MG63 (cell line): ENCODE measurements around the gene PRDM9. TPM values are rescaled to one million over a fixed set of nuclear protein-coding genes. Genes with fewer than 3 reads are reported as not detected.
"Not testable (repeated sequence)": the region's sequence is repeated elsewhere in the genome, so short reads cannot be mapped to it uniquely, and the experiment has no call there.

Experiments
- DNase-seq: peaks from one replicate; pipeline ENCODE4 v3.0.0-alpha.2; 2020
- H3K27me3 ChIP-seq: fragments of 250-450 bp; sonication (Bioruptor Pico); 2 replicates; pipeline ENCODE4 v1.5.1; 2020; ENCODE audit warnings: mild to moderate bottlenecking, moderate library complexity
- H3K36me3 ChIP-seq: fragments of 250-450 bp; sonication (Bioruptor Pico); 2 replicates; pipeline ENCODE4 v1.5.1; 2020; ENCODE audit warnings: mild to moderate bottlenecking, moderate library complexity
- H3K4me3 ChIP-seq: fragments of 250-450 bp; sonication (Bioruptor Pico); 2 replicates; pipeline ENCODE4 v1.5.1; 2020; ENCODE audit warnings: mild to moderate bottlenecking, moderate library complexity
- H3K9me3 ChIP-seq: fragments of 250-450 bp; sonication (Bioruptor Pico); 2 replicates; pipeline ENCODE4 v1.5.1; 2020; ENCODE audit warnings: mild to moderate bottlenecking, moderate library complexity
- total RNA-seq: library from RNA; depleted of rRNA; stranded (reverse); fragments of >200 nt; shearing (Covaris generic); gene quantifications from 2 replicates; pipeline ENCODE4 v1.2.3, GENCODE V29; 2014; ENCODE audit warnings: low replicate concordance

PRDM9 gene
- total RNA-seq, 1 experiment from 2014 or later: not detected

GRCh38 chr5:23522553-23522952 is 15.1 kb downstream of the PRDM9 start:
- H3K4me3 ChIP-seq: no peak overlapping the region

DNA sequence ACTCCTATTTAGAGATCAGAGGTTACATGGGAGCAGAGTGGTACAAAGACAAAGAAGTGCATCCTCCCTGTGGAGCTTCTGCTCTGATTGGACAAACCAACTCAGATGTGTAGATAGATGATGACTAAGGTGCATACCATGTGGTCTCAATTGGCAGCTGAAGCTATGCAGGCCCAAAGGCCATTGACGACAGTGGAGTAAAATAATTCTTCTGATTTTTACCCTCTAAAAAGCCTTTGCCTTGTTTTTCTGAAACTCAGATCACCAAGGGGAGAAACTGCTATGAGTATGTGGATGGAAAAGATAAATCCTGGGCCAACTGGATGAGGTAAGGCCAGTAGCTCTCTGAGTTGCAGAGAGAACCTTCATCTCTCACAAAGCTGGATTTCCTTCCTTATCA is 15.6 kb downstream of the PRDM9 start:
- H3K36me3 ChIP-seq: no peaks in the 10 kb centered on the region
- no peak overlapping the region for H3K4me3 ChIP-seq
- no peaks in the 10 kb centered on the region for H3K9me3 ChIP-seq
- no peaks in the 10 kb centered on the region for H3K27me3 ChIP-seq
- DNase-seq: no peak

More at GRCh38 chr5:23522553-23522952, 15.1 kb downstream of the PRDM9 start:
- H3K36me3 ChIP-seq: no peaks in the 10 kb centered on the region
- no peaks in the 10 kb centered on the region for H3K27me3 ChIP-seq
- H3K9me3 ChIP-seq: no peaks in the 10 kb centered on the region
- no peak for DNase-seq

GRCh38 chr5:23523998-23524397 is 16.6 kb downstream of the PRDM9 start:
- Histone ChIP-seq H3K36me3 (no peaks in the 10 kb centered on the region), H3K9me3 (no peaks in the 10 kb centered on the region), H3K27me3 (no peaks in the 10 kb centered on the region), H3K4me3 (no peak overlapping the region)
- no peak for DNase-seq

- Histone ChIP-seq H3K9me3 (no peaks in the 10 kb centered on the region), H3K27me3 (no peaks in the 10 kb centered on the region), H3K4me3 (no peak overlapping the region), H3K36me3 (no peaks in the 10 kb centered on the region)
- no peak for DNase-seq
Observed at GRCh38 chr5:23525751-23526150, 18.3 kb downstream of the PRDM9 start.

DNA sequence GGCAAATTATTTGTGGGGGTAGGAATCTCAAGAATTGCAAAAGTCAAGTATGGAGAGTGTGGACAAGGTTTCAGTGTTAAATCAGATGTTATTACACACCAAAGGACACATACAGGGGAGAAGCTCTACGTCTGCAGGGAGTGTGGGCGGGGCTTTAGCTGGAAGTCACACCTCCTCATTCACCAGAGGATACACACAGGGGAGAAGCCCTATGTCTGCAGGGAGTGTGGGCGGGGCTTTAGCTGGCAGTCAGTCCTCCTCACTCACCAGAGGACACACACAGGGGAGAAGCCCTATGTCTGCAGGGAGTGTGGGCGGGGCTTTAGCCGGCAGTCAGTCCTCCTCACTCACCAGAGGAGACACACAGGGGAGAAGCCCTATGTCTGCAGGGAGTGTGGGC is 19.2 kb downstream of the PRDM9 start:
- H3K9me3 ChIP-seq, DNase-seq, H3K4me3 ChIP-seq, H3K36me3 ChIP-seq, H3K27me3 ChIP-seq: not testable (repeated sequence)

DNA sequence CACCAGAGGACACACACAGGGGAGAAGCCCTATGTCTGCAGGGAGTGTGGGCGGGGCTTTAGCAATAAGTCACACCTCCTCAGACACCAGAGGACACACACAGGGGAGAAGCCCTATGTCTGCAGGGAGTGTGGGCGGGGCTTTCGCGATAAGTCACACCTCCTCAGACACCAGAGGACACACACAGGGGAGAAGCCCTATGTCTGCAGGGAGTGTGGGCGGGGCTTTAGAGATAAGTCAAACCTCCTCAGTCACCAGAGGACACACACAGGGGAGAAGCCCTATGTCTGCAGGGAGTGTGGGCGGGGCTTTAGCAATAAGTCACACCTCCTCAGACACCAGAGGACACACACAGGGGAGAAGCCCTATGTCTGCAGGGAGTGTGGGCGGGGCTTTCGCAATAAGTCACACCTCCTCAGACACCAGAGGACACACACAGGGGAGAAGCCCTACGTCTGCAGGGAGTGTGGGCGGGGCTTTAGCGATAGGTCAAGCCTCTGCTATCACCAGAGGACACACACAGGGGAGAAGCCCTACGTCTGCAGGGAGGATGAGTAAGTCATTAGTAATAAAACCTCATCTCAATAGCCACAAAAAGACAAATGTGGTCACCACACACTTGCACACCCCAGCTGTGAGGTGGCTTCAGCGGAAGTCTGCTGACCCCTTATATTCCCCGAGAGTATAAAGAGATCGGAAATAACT is 20.0 kb downstream of the PRDM9 start:
- DNase-seq, H3K9me3 ChIP-seq, H3K36me3 ChIP-seq, H3K4me3 ChIP-seq, H3K27me3 ChIP-seq: not testable (repeated sequence)

- Histone ChIP-seq H3K9me3 (peaks cover 2% of the 10 kb centered on the region; the same call in 1 of the 2 replicates), H3K4me3 (no peak overlapping the region), H3K36me3 (no peaks in the 10 kb centered on the region), H3K27me3 (no peaks in the 10 kb centered on the region)
- no peak for DNase-seq
Observed at GRCh38 chr5:23528677-23529076, 21.3 kb downstream of the PRDM9 start.

DNA sequence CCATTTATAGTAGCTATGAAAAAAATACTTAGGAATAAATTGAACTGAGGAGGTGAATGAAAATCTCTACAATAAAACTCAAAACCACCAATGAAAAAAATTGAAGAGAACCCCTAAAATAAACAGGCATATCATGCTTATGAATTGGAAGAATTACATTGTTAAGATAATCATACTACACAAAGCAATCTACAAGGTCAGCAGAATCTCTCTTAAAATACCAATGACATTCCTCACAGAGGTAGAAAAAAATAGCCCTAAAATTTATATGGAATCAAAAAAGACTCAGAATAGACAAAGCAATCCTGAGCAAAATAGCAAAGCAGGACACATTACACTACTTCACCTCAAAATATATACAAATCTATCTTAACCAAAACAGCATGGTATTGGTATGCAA is 23.2 kb downstream of the PRDM9 start:
- H3K4me3 ChIP-seq: no peak overlapping the region
- no peaks in the 10 kb centered on the region for H3K36me3 ChIP-seq
- peaks cover 2% of the 10 kb centered on the region; the same call in 1 of the 2 replicates for H3K9me3 ChIP-seq
- H3K27me3 ChIP-seq: no peaks in the 10 kb centered on the region
- no peak for DNase-seq

DNA sequence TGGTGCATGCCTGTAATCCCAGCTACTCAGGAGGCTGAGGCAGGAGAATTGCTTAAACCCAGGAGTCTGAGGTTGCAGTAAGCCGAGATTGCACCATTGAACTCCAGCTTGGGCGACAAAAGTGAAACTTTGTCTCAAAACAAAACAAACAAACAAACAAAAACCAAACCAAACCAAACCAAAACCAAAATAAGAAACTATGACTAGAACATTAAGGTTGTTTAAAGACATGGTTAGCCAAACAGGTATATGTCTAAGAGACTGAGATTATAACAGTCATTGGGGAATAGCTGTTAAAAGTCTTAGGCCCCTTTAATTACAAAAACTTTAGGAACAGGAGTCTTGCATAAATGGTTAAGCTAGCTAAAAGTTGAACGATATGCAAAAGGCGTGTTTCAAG is 63.6 kb downstream of the PRDM9 start:
- no peaks in the 10 kb centered on the region for H3K36me3 ChIP-seq
- no peak for DNase-seq

More for the DNA sequence above, 63.6 kb downstream of the PRDM9 start:
- H3K4me3 ChIP-seq: no peak overlapping the region
- no peaks in the 10 kb centered on the region for H3K27me3 ChIP-seq
- H3K9me3 ChIP-seq: no peaks in the 10 kb centered on the region
